Measurements from ENCODE around the gene ADAR. TPM values are rescaled to one million over a fixed set of nuclear protein-coding genes. Genes with fewer than 3 reads are reported as not detected.

ADAR gene
- total and polyA plus RNA-seq, 2 of the 4 experiments (the other 2 are of a cell fraction) = 70.9 to 131 TPM

DNA sequence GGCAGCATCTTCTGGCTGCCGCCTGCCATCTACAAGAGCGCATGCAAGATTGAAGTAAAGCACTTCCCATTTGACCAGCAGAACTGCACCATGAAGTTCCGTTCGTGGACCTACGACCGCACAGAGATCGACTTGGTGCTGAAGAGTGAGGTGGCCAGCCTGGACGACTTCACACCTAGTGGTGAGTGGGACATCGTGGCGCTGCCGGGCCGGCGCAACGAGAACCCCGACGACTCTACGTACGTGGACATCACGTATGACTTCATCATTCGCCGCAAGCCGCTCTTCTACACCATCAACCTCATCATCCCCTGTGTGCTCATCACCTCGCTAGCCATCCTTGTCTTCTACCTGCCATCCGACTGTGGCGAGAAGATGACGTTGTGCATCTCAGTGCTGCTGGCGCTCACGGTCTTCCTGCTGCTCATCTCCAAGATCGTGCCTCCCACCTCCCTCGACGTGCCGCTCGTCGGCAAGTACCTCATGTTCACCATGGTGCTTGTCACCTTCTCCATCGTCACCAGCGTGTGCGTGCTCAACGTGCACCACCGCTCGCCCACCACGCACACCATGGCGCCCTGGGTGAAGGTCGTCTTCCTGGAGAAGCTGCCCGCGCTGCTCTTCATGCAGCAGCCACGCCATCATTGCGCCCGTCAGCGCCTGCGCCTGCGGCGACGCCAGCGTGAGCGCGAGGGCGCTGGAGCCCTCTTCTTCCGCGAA, 36.6 kb downstream of the ADAR start:
- no peak overlapping the region for H3K14ac ChIP-seq (replicated peaks; ENCODE audit: low read depth, low read length)
- H2AK9ac ChIP-seq (replicated peaks; ENCODE audit: low read depth, low read length, poor library complexity) = no peak overlapping the region
- no peaks in the 10 kb centered on the region for H3K36me3 ChIP-seq (ENCODE audit: control insufficient read depth, insufficient read depth, low read length)
- H4K91ac ChIP-seq (ENCODE audit: insufficient read depth, low read depth, low read length) = no peak overlapping the region
- H3K4me1 ChIP-seq (ENCODE audit: control insufficient read depth, insufficient read depth, low read length) = peaks cover 4% of the 10 kb centered on the region; the same call in 1 of the 2 replicates
- no peak overlapping the region for H4K8ac ChIP-seq (ENCODE audit: low read depth in 2 of 2, low read length in 2 of 2)
- peak overlapping the region; percentile 29 for H2AFZ ChIP-seq (replicated peaks; ENCODE audit: low read length, poor library complexity)
- H2BK120ac ChIP-seq (ENCODE audit: low read depth, low read length) = no peak overlapping the region
- H3K4me2 ChIP-seq (ENCODE audit: low read depth, low read length) = no peak overlapping the region
- no peak overlapping the region for H3K56ac ChIP-seq (ENCODE audit: extremely low read depth, insufficient read depth, low read length)
- no peak overlapping the region for H2AK5ac ChIP-seq (ENCODE audit: low read depth, low read length)
- H3K27me3 ChIP-seq (ENCODE audit: control insufficient read depth, insufficient read depth, low read length) = peaks cover 39% of the 10 kb centered on the region
- dilution Hi-C loops (cut with HindIII; ENCODE audit: low sequenced_read_pairs, unreplicated experiment) = no loop called here
- no peak overlapping the region for H2BK5ac ChIP-seq (ENCODE audit: low read depth, low read length, poor library complexity, severe bottlenecking)
- no peak overlapping the region for H2BK15ac ChIP-seq (ENCODE audit: low read depth, low read length)
- H3K18ac ChIP-seq (ENCODE audit: low read depth, low read length) = no peak overlapping the region
- H2BK20ac ChIP-seq (ENCODE audit: low read depth, low read length) = no peak overlapping the region
- TF ChIP-seq MXI1 (IDR thresholded peaks at IDR 0.05; ENCODE audit: borderline replicate concordance, low read depth, low read length) = no peak
- TF ChIP-seq, protein P1, sequence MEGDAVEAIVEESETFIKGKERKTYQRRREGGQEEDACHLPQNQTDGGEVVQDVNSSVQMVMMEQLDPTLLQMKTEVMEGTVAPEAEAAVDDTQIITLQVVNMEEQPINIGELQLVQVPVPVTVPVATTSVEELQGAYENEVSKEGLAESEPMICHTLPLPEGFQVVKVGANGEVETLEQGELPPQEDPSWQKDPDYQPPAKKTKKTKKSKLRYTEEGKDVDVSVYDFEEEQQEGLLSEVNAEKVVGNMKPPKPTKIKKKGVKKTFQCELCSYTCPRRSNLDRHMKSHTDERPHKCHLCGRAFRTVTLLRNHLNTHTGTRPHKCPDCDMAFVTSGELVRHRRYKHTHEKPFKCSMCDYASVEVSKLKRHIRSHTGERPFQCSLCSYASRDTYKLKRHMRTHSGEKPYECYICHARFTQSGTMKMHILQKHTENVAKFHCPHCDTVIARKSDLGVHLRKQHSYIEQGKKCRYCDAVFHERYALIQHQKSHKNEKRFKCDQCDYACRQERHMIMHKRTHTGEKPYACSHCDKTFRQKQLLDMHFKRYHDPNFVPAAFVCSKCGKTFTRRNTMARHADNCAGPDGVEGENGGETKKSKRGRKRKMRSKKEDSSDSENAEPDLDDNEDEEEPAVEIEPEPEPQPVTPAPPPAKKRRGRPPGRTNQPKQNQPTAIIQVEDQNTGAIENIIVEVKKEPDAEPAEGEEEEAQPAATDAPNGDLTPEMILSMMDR (conservative IDR thresholded peaks at IDR 0.05; ENCODE audit: low read depth, low read length) = no peak
- TF ChIP-seq, protein P2, sequence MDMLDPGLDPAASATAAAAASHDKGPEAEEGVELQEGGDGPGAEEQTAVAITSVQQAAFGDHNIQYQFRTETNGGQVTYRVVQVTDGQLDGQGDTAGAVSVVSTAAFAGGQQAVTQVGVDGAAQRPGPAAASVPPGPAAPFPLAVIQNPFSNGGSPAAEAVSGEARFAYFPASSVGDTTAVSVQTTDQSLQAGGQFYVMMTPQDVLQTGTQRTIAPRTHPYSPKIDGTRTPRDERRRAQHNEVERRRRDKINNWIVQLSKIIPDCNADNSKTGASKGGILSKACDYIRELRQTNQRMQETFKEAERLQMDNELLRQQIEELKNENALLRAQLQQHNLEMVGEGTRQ (IDR thresholded peaks at IDR 0.05; ENCODE audit: low read depth, low read length) = no peak
- no peak for TF ChIP-seq SMC3 (IDR thresholded peaks at IDR 0.05; ENCODE audit: low read depth, low read length)
- no peak for TF ChIP-seq BHLHE40 (IDR thresholded peaks at IDR 0.05; ENCODE audit: low read depth, low read length)
- TF ChIP-seq POLR2A (IDR thresholded peaks at IDR 0.05; ENCODE audit: low read depth, low read length) = no peak
- no peak for TF ChIP-seq MAFK (IDR thresholded peaks at IDR 0.05; ENCODE audit: low read depth, low read length)
- no peak for TF ChIP-seq MAZ (IDR thresholded peaks at IDR 0.05; ENCODE audit: borderline replicate concordance, low read depth, low read length)
- TF ChIP-seq RFX5 (IDR thresholded peaks at IDR 0.05; ENCODE audit: low read depth, low read length) = no peak
- TF ChIP-seq FOS (IDR thresholded peaks at IDR 0.05; ENCODE audit: low read depth, low read length) = no peak
- no peak for TF ChIP-seq RCOR1 (IDR thresholded peaks at IDR 0.05; ENCODE audit: insufficient replicate concordance, low read length)
- TF ChIP-seq, protein P3, sequence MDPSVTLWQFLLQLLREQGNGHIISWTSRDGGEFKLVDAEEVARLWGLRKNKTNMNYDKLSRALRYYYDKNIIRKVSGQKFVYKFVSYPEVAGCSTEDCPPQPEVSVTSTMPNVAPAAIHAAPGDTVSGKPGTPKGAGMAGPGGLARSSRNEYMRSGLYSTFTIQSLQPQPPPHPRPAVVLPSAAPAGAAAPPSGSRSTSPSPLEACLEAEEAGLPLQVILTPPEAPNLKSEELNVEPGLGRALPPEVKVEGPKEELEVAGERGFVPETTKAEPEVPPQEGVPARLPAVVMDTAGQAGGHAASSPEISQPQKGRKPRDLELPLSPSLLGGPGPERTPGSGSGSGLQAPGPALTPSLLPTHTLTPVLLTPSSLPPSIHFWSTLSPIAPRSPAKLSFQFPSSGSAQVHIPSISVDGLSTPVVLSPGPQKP (IDR thresholded peaks at IDR 0.05; ENCODE audit: borderline replicate concordance, low read depth, low read length) = no peak
- in situ Hi-C loops (cut with MboI; ENCODE audit: low sequenced_read_pairs) = no loop called here
- no peak for ATAC-seq (ENCODE audit: low read depth)
- DNase-seq = no peak
- H3K27ac ChIP-seq (ENCODE audit: insufficient read depth, low read length) = no peak overlapping the region
- CTCF ChIA-PET = no interaction called here
- H4K5ac ChIP-seq (ENCODE audit: low read depth, low read length) = no peak overlapping the region
- no peaks in the 10 kb centered on the region for H3K79me1 ChIP-seq (ENCODE audit: low read depth in 1 of 2, low read length in 2 of 2)
- no TSS peak for BruUV-seq (replicated peaks)
- H3K4ac ChIP-seq (ENCODE audit: low read depth, low read length) = no peak overlapping the region
- no peak overlapping the region for H3K9ac ChIP-seq (ENCODE audit: low read depth, low read length)
- 92% methylated on average over 55 of the region's 59 CpGs; no CpG with 5 or more reads in 1 of the 2 experiments for WGBS, 2 experiments (ENCODE audit: extremely low coverage in 2 of 2, insufficient read length in 1 of 2)
- intact Hi-C loops (cut with micrococcal nuclease) = no loop called here
- peaks cover 10% of the 10 kb centered on the region; the same call in 1 of the 2 replicates for H4K20me1 ChIP-seq (ENCODE audit: insufficient read depth, low read length)
- POLR2A ChIA-PET (ENCODE audit: unreplicated experiment) = no interaction called here
- no peaks in the 10 kb centered on the region for H3K9me3 ChIP-seq (ENCODE audit: control insufficient read depth, insufficient read depth, low read length)
- peaks cover 4% of the 10 kb centered on the region; the same call in 1 of the 2 replicates for H3K9me1 ChIP-seq (ENCODE audit: insufficient read depth, low read length)
- no peak overlapping the region for H3K23ac ChIP-seq (ENCODE audit: low read depth, low read length)
- no peak overlapping the region for H3K4me3 ChIP-seq (ENCODE audit: insufficient read depth, low read depth, low read length)
